H1 (cell line): ENCODE measurements around the gene APOL6. TPM values are rescaled to one million over a fixed set of nuclear protein-coding genes. Genes with fewer than 3 reads are reported as not detected.

Experiments used
- FOSL1 ChIP-seq: IDR thresholded peaks from 2 replicates; pipeline ENCODE4 v1.6.1; 2011; ENCODE audit warnings: mild to moderate bottlenecking, low read depth, low read length, moderate library complexity; ENCODE audit not compliant: insufficient read depth
- JUN ChIP-seq: IDR thresholded peaks from 2 replicates; pipeline ENCODE4 v1.6.1; 2011; ENCODE audit warnings: low read depth, mild to moderate bottlenecking, improper control_type of control experiment, low read length
- SRF ChIP-seq: IDR thresholded peaks from 2 replicates; pipeline ENCODE4 v1.6.1; 2011; ENCODE audit warnings: mild to moderate bottlenecking, low read depth, low read length, moderate library complexity
- polyA plus RNA-seq, 7 experiments: library from polyadenylated mRNA; depleted of rRNA in 3 of 7; stranded (reverse) in 5 of 7; unstranded in 2 of 7; fragments of >200 nt in 5 of 7; fragments of 200-250 nt in 2 of 7; gene quantifications; 1 replicate in 5 of 7; 2 replicates in 1 of 7; 4 replicates in 1 of 7; pipeline versions ENCODE4 v1.2.1 to v1.2.3, GENCODE V29; 2011 to 2013; ENCODE audit warnings: missing spikeins in 2 of 7, mixed read lengths in 2 of 7
- total RNA-seq: library from RNA; stranded (reverse); fragmentation: NEBNext Ultra II Directional; extraction: Animal tissue kit (Norgen Biotek cat#: 25700); gene quantifications from 2 replicates; pipeline ENCODE4 v1.2.1, GENCODE V29; 2021
- TF ChIP-seq, protein P1 (sequence below): fragments of 300-600 bp; sonication (generic); IDR thresholded peaks from 2 replicates; pipeline ENCODE4 v1.7.1; 2012; ENCODE audit warnings: low read length, moderate library complexity, mild to moderate bottlenecking, inconsistent platforms; ENCODE audit not compliant: insufficient replicate concordance

The APOL6 gene
- total and polyA plus RNA-seq, 2 of the 8 experiments (the other 6 are each of a cell fraction or from before 2014, with no cell fraction given): 0.06 to 0.13 TPM

DNA sequence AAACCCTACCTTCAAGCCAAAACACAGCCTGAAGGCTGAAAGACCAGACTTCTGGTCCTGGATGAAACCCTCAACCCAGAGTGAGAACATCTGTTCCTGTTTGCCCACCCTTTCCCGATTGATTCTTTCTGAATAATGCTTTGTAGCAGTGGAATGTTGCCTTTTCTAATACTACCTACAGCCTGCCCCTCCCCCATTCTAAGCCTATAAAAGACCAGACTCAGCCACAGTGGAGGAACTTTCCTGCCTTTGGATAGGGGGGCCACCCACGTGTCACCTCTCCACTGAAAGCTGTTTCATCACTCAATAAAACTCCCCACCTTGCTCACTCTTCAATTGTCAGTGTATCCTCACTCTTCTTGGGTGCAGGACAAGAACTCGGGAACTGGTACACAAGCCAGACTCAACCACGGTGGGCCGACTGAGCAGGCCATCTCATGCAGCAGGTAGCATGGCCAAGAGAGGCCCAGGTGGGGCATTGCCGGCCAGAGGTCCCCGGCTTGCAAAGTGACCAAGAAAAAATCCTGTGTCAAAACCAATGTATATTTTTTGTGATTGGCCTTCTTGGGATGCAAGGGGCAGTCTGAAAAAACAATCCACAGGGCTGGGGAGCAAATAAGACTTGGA, 6.6 kb upstream of the APOL6 start (continued):
- TF ChIP-seq, protein P1, sequence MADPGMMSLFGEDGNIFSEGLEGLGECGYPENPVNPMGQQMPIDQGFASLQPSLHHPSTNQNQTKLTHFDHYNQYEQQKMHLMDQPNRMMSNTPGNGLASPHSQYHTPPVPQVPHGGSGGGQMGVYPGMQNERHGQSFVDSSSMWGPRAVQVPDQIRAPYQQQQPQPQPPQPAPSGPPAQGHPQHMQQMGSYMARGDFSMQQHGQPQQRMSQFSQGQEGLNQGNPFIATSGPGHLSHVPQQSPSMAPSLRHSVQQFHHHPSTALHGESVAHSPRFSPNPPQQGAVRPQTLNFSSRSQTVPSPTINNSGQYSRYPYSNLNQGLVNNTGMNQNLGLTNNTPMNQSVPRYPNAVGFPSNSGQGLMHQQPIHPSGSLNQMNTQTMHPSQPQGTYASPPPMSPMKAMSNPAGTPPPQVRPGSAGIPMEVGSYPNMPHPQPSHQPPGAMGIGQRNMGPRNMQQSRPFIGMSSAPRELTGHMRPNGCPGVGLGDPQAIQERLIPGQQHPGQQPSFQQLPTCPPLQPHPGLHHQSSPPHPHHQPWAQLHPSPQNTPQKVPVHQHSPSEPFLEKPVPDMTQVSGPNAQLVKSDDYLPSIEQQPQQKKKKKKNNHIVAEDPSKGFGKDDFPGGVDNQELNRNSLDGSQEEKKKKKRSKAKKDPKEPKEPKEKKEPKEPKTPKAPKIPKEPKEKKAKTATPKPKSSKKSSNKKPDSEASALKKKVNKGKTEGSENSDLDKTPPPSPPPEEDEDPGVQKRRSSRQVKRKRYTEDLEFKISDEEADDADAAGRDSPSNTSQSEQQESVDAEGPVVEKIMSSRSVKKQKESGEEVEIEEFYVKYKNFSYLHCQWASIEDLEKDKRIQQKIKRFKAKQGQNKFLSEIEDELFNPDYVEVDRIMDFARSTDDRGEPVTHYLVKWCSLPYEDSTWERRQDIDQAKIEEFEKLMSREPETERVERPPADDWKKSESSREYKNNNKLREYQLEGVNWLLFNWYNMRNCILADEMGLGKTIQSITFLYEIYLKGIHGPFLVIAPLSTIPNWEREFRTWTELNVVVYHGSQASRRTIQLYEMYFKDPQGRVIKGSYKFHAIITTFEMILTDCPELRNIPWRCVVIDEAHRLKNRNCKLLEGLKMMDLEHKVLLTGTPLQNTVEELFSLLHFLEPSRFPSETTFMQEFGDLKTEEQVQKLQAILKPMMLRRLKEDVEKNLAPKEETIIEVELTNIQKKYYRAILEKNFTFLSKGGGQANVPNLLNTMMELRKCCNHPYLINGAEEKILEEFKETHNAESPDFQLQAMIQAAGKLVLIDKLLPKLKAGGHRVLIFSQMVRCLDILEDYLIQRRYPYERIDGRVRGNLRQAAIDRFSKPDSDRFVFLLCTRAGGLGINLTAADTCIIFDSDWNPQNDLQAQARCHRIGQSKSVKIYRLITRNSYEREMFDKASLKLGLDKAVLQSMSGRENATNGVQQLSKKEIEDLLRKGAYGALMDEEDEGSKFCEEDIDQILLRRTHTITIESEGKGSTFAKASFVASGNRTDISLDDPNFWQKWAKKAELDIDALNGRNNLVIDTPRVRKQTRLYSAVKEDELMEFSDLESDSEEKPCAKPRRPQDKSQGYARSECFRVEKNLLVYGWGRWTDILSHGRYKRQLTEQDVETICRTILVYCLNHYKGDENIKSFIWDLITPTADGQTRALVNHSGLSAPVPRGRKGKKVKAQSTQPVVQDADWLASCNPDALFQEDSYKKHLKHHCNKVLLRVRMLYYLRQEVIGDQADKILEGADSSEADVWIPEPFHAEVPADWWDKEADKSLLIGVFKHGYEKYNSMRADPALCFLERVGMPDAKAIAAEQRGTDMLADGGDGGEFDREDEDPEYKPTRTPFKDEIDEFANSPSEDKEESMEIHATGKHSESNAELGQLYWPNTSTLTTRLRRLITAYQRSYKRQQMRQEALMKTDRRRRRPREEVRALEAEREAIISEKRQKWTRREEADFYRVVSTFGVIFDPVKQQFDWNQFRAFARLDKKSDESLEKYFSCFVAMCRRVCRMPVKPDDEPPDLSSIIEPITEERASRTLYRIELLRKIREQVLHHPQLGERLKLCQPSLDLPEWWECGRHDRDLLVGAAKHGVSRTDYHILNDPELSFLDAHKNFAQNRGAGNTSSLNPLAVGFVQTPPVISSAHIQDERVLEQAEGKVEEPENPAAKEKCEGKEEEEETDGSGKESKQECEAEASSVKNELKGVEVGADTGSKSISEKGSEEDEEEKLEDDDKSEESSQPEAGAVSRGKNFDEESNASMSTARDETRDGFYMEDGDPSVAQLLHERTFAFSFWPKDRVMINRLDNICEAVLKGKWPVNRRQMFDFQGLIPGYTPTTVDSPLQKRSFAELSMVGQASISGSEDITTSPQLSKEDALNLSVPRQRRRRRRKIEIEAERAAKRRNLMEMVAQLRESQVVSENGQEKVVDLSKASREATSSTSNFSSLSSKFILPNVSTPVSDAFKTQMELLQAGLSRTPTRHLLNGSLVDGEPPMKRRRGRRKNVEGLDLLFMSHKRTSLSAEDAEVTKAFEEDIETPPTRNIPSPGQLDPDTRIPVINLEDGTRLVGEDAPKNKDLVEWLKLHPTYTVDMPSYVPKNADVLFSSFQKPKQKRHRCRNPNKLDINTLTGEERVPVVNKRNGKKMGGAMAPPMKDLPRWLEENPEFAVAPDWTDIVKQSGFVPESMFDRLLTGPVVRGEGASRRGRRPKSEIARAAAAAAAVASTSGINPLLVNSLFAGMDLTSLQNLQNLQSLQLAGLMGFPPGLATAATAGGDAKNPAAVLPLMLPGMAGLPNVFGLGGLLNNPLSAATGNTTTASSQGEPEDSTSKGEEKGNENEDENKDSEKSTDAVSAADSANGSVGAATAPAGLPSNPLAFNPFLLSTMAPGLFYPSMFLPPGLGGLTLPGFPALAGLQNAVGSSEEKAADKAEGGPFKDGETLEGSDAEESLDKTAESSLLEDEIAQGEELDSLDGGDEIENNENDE: no peak
- TF ChIP-seq SRF (no peak), JUN (no peak), FOSL1 (no peak)
